Fibroblast of lung (primary cell): ENCODE results near the gene PAFAH2. TPM values are rescaled to one million over a fixed set of nuclear protein-coding genes. Genes with fewer than 3 reads are reported as not detected.

Source experiments
- DNase-seq, 2 donors: peaks; one replicate each; pipeline versions ENCODE4 v3.0.0 to v3.0.0-alpha.2; 2010; ENCODE audit warnings: low read depth in 2 of 2
- H2AFZ ChIP-seq: 2 replicates; pipeline ENCODE4 v1.5.1; 2012; ENCODE audit warnings: low read length, control low read depth, inconsistent platforms
- H3K27ac ChIP-seq: 2 replicates; pipeline ENCODE4 v1.5.1; 2011; ENCODE audit warnings: low read length, control low read depth; ENCODE audit not compliant: insufficient read depth
- H3K27me3 ChIP-seq: 2 replicates; pipeline ENCODE4 v1.5.1; 2011; ENCODE audit warnings: mild to moderate bottlenecking, low read length; ENCODE audit not compliant: control insufficient read depth, insufficient read depth
- H3K36me3 ChIP-seq: 2 replicates; pipeline ENCODE4 v1.5.1; 2011; ENCODE audit warnings: low read length; ENCODE audit not compliant: control insufficient read depth, insufficient read depth
- H3K4me1 ChIP-seq: 2 replicates; pipeline ENCODE4 v1.5.1; 2011; ENCODE audit warnings: low read length; ENCODE audit not compliant: control insufficient read depth, insufficient read depth; ENCODE audit errors: extremely low read depth
- H3K4me2 ChIP-seq: 2 replicates; pipeline ENCODE4 v1.5.1; 2011; ENCODE audit warnings: low read length, control low read depth; ENCODE audit not compliant: insufficient read depth; ENCODE audit errors: extremely low read depth
- H3K4me3 ChIP-seq, 4 experiments: fragments of 200-600 bp in 1 of 4; sonication (generic) in 1 of 4; replicated peaks in 1 of 4; 2 replicates each; pipeline ENCODE4 v1.5.1; 2011 to 2016; ENCODE audit warnings: low read length in 4 of 4, low read depth in 3 of 4, mild to moderate bottlenecking in 3 of 4, control low read depth in 2 of 4, inconsistent platforms in 1 of 4, mixed read lengths in 1 of 4; ENCODE audit not compliant: insufficient read depth in 1 of 4; ENCODE audit errors: control extremely low read depth in 1 of 4
- H3K79me2 ChIP-seq: 2 replicates; pipeline ENCODE4 v1.5.1; 2012; ENCODE audit warnings: mild to moderate bottlenecking, low read length, inconsistent platforms; ENCODE audit not compliant: control insufficient read depth, insufficient read depth
- H3K9ac ChIP-seq: 2 replicates; pipeline ENCODE4 v1.5.1; 2011; ENCODE audit warnings: mild to moderate bottlenecking, low read length, control low read depth; ENCODE audit not compliant: insufficient read depth
- H3K9me3 ChIP-seq: 2 replicates; pipeline ENCODE4 v1.5.1; 2012; ENCODE audit warnings: low read depth, low read length; ENCODE audit not compliant: control insufficient read depth, insufficient read depth
- H4K20me1 ChIP-seq: 2 replicates; pipeline ENCODE4 v1.5.1; 2011; ENCODE audit warnings: low read length; ENCODE audit not compliant: control insufficient read depth, insufficient read depth; ENCODE audit errors: extremely low read depth
- CTCF ChIP-seq, 2 donors: IDR thresholded peaks in 1 of 2; conservative IDR thresholded peaks in 1 of 2; 1 replicate in 1 of 2; 2 replicates in 1 of 2; pipeline ENCODE4 v1.5.1; 2011 to 2012; ENCODE audit warnings: low read length in 2 of 2, control low read depth in 1 of 2, inconsistent platforms in 1 of 2, low read depth in 1 of 2, mild to moderate bottlenecking in 1 of 2
- EZH2 ChIP-seq: IDR thresholded peaks from 2 replicates; pipeline ENCODE4 v1.5.1; 2012; ENCODE audit warnings: low read length, control low read depth, mild to moderate bottlenecking; ENCODE audit errors: missing control alignments
- polyA plus RNA-seq, 2 donors: library from polyadenylated mRNA; depleted of rRNA in 1 of 2; stranded (reverse) in 1 of 2; unstranded in 1 of 2; fragments of >200 nt; gene quantifications; 2 replicates each; pipeline ENCODE4 v1.2.1, GENCODE V29; 2011 to 2012; ENCODE audit warnings: missing spikeins in 1 of 2
- total RNA-seq: library from RNA; depleted of rRNA; stranded (reverse); fragments of >200 nt; gene quantifications from 2 replicates; pipeline ENCODE4 v1.2.1, GENCODE V29; 2014

Gene PAFAH2
- total and polyA plus RNA-seq, 2 donors (not counting 1 experiment from before 2014, with no cell fraction given) = 8.3 to 11.7 TPM

GRCh38 chr1:26025517-26025916 is 27.7 kb upstream of the PAFAH2 start:
- peaks cover 2% of the 10 kb centered on the region for H3K4me1 ChIP-seq
- H3K4me3 ChIP-seq = no peak overlapping the region
- no peak for DNase-seq
- H3K9me3 ChIP-seq = no peaks in the 10 kb centered on the region
- no peak overlapping the region for H3K27ac ChIP-seq
- TF ChIP-seq CTCF (conservative IDR thresholded peaks at IDR 0.05 in 1 of 2, IDR thresholded peaks at IDR 0.05 in 1 of 2; ENCODE audit: low read depth in 1 of 2, low read length in 2 of 2) (no peak), EZH2 (no peak)
- H3K27me3 ChIP-seq = no peaks in the 10 kb centered on the region
- no peaks in the 10 kb centered on the region for H4K20me1 ChIP-seq
- no peak overlapping the region for H3K9ac ChIP-seq
- no peak overlapping the region for H3K4me2 ChIP-seq
- no peak overlapping the region for H2AFZ ChIP-seq
- H3K36me3 ChIP-seq = no peaks in the 10 kb centered on the region
- H3K79me2 ChIP-seq = no peaks in the 10 kb centered on the region

DNA sequence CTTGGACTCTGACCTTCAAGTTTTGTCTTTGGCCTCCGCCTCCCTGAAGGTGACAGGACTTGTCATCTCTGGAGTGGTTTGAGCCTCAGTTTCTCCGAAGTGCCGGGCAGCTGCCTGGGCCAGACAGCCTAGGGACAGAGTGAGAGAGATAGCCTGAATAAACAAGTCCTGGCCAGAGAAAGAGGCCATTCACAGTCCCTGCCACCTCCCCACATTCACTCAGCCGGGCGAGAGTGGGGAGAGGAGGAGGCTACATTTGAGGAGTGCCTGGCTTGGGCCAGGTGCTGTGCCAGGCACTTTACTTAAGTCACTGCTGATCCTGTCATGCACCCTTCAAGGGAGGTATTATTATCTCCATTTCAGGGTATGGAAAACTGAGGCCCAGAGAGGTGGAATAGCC is 27.2 kb upstream of the PAFAH2 start:
- no peaks in the 10 kb centered on the region for H3K9me3 ChIP-seq
- no peaks in the 10 kb centered on the region for H4K20me1 ChIP-seq
- no peak overlapping the region for H3K9ac ChIP-seq
- no peak overlapping the region for H3K27ac ChIP-seq
- TF ChIP-seq CTCF (conservative IDR thresholded peaks at IDR 0.05 in 1 of 2, IDR thresholded peaks at IDR 0.05 in 1 of 2; ENCODE audit: low read depth in 1 of 2, low read length in 2 of 2) (no peak), EZH2 (no peak)
- H3K36me3 ChIP-seq = no peaks in the 10 kb centered on the region
- no peaks in the 10 kb centered on the region for H3K79me2 ChIP-seq
- H3K4me2 ChIP-seq = no peak overlapping the region
- no peak overlapping the region for H3K4me3 ChIP-seq
- H3K4me1 ChIP-seq = peaks cover 5% of the 10 kb centered on the region
- H3K27me3 ChIP-seq = no peaks in the 10 kb centered on the region
- no peak overlapping the region for H2AFZ ChIP-seq
- no peak for DNase-seq

DNA sequence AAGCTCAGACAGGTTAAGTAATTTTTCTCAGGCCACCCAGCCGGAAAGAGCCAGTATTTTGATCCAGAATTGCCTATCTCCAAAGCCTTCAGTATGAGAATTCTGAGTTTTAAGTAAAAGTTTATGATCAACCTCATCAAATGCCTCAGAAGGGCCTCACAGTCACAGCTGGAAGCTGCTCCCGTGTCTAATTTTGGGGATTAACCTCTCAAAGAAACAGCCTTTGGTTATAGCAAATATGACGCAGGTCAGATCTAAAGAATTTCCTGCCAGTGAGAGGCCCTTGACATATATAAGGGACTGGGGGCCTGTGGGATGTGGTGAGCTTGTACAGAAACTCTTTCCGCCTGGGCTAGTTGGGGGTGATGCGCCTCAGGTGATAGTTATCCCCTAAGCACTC is 26.0 kb upstream of the PAFAH2 start:
- no peak overlapping the region for H2AFZ ChIP-seq
- H3K27me3 ChIP-seq = no peaks in the 10 kb centered on the region
- no peaks in the 10 kb centered on the region for H3K9me3 ChIP-seq
- no peak overlapping the region for H3K4me2 ChIP-seq
- no peak for DNase-seq
- H4K20me1 ChIP-seq = no peaks in the 10 kb centered on the region
- TF ChIP-seq EZH2 = no peak
- TF ChIP-seq CTCF (conservative IDR thresholded peaks at IDR 0.05 in 1 of 2, IDR thresholded peaks at IDR 0.05 in 1 of 2; ENCODE audit: low read depth in 1 of 2, low read length in 2 of 2) = no peak
- no peak overlapping the region for H3K4me3 ChIP-seq
- H3K9ac ChIP-seq = no peak overlapping the region
- no peaks in the 10 kb centered on the region for H3K36me3 ChIP-seq
- no peak overlapping the region for H3K27ac ChIP-seq
- H3K79me2 ChIP-seq = no peaks in the 10 kb centered on the region
- peaks cover 10% of the 10 kb centered on the region for H3K4me1 ChIP-seq
